Activated T-cell treated with anti-CD3 and anti-CD28 coated beads, Interleukin-2, amount 50 U/mL, for 72 hours (primary cell): Measurements from ENCODE around the gene SLAIN1. TPM values are rescaled to one million over a fixed set of nuclear protein-coding genes. Genes with fewer than 3 reads are reported as not detected.

Source experiments
- ATAC-seq, 2 donors: fragments of 150-1000 bp; cut with Tn5 transposase; replicated peaks in 1 of 2; 2 replicates each; pipeline ENCODE4 v1.10.0; 2021; ENCODE audit warnings: moderate library complexity in 2 of 2, mild to moderate bottlenecking in 1 of 2
- DNase-seq, 2 donors: peaks; one replicate each; pipeline ENCODE4 v3.0.0; 2021 to 2022; ENCODE audit warnings: mixed read lengths in 1 of 2
- H3K27ac Mint-ChIP-seq: one replicate; pipeline ENCODE4 v1.8.0; 2022; ENCODE audit warnings: mild to moderate bottlenecking, moderate library complexity, mixed read lengths
- H3K27me3 Mint-ChIP-seq: one replicate; pipeline ENCODE4 v1.8.0; 2022; ENCODE audit warnings: low read depth, mixed read lengths
- H3K36me3 Mint-ChIP-seq, 2 donors: one replicate each; pipeline ENCODE4 v1.8.0; 2022; ENCODE audit warnings: mixed read lengths in 2 of 2, mild to moderate bottlenecking in 1 of 2; ENCODE audit not compliant: insufficient read depth in 2 of 2
- H3K4me1 Mint-ChIP-seq: one replicate; pipeline ENCODE4 v1.8.0; 2022; ENCODE audit warnings: low read depth, mixed read lengths
- H3K4me3 Mint-ChIP-seq, 2 donors: one replicate each; pipeline ENCODE4 v1.8.0; 2022; ENCODE audit warnings: mild to moderate bottlenecking in 2 of 2, mixed read lengths in 2 of 2, moderate library complexity in 2 of 2
- H3K9me3 Mint-ChIP-seq, 2 donors: one replicate each; pipeline ENCODE4 v1.8.0; 2022; ENCODE audit warnings: mixed read lengths in 2 of 2
- total RNA-seq, 2 donors: library from RNA; stranded (reverse); gene quantifications; one replicate each; pipeline ENCODE4 v1.2.3, GENCODE V29; 2022

The SLAIN1 gene
- total RNA-seq, 2 donors from 2014 or later: 24.6 to 24.8 TPM

- Mint-ChIP-seq H3K4me3 (peak overlapping the region; percentile 88 to 90), H3K9me3 (no peaks in the 10 kb centered on the region), H3K27ac (no peak overlapping the region), H3K36me3 (peaks cover 3 to 4% of the 10 kb centered on the region in 2 donors), H3K4me1 (peaks cover 42% of the 10 kb centered on the region), H3K27me3 (no peaks in the 10 kb centered on the region)
- ATAC-seq (no peak), DNase-seq (no peak)
Observed at GRCh38 chr13:77696006-77696878, 1.2 kb upstream of the SLAIN1 start.

DNA sequence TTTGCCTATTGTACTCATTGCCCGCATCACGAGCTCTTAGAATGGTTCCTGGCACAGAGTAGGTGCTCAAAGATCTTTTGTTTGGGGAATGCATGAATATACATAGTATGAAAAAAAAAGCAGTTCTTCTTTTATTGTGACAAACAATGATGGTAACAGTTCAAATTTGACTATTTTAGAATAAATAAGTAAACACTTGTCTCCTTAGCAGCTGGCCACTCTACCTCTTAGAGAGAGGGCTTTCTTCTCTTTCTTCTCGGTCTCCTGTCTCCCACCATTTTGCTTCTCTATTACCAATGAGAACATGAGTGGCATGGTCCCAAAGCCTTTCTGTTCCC is 639 bp upstream of the SLAIN1 start:
- Mint-ChIP-seq H3K36me3 (peaks cover 3 to 4% of the 10 kb centered on the region in 2 donors), H3K9me3 (no peaks in the 10 kb centered on the region), H3K4me3 (peak overlapping the region; percentile 88 to 90), H3K4me1 (peaks cover 42% of the 10 kb centered on the region), H3K27ac (peak overlapping the region; percentile 72), H3K27me3 (no peaks in the 10 kb centered on the region)
- ATAC-seq: peak in 1 of 2 donors; percentile 3
- peak in 1 of 2 donors; percentile 1 for DNase-seq

DNA sequence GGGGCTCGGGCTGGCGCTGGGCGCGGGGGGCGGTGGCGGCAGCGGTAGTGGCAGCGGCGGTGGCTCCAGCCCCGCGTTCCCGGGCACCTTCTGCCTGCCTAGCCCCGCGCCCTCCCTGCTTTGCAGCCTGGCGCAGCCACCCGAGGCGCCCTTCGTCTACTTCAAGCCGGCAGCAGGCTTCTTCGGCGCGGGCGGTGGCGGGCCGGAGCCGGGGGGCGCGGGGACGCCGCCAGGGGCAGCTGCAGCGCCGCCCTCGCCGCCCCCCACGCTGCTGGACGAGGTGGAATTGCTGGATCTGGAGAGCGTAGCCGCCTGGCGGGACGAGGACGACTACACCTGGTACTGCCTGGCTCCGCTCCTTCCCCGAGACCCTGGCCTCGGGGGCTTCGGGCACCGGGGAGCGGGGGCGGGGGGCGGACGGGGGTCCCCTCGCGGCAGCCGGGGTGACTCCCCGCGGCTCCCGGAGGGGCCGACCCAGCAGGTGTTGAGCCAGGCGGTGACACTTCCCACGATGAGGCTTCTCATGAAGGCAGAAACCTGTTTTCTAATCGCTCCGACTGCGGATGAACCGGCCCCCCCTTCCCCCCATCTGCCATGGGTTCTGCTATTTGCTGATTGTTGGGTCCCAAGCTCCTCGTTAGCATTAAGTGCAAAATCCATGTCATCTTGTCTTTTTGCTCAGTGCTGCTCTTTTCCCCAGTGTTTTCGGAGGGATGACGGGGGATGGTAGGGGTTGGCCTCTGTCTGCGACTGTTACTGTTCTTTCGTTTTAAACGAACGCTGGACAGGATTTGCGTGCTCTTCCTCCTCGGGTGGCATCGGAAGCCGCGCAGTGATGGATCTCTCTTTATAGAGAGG is 943 bp downstream of the SLAIN1 start:
- DNase-seq (peak; percentile 55 to 58), ATAC-seq (peak; percentile 50 to 53)
- peak overlapping the region; percentile 92 to 95 for H3K4me3 Mint-ChIP-seq
- peak overlapping the region; percentile 72 for H3K27ac Mint-ChIP-seq
- no peaks in the 10 kb centered on the region for H3K27me3 Mint-ChIP-seq
- peaks cover 42% of the 10 kb centered on the region for H3K4me1 Mint-ChIP-seq
- H3K9me3 Mint-ChIP-seq: peaks cover 0 to 1% of the 10 kb centered on the region in 2 donors
- peaks cover 3 to 4% of the 10 kb centered on the region in 2 donors for H3K36me3 Mint-ChIP-seq

DNA sequence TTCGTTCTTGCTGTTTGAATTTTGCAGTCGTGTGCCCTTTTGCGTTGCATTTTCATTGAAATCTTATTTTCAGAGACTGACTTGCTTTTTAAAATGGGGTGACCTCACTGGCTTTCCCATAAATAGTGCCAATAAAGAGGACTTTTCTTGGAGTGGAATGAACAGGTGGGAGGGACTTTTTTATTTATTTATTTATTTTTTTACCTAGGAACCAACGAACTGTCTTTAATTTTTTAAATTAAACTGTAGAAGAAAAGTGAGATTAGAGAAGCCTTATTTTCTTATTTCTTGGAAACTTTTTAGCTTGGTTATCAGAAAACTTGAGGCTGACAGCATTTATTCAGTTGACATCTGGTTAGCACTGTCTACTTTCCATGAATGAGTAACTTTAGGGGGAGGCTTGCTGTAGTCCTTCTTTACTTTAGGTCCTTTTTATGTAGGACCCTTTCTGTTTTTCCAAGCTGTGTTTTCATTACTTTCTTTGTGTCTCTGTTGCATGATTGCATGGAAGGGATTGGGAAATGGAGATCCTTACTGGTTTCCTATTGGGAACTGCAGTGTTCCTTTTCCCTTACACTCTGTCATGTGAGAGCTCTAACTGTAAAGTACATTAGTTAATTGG is 1.7 kb downstream of the SLAIN1 start:
- Mint-ChIP-seq H3K4me1 (peaks cover 42% of the 10 kb centered on the region), H3K27me3 (no peaks in the 10 kb centered on the region), H3K27ac (peak overlapping the region; percentile 72), H3K36me3 (peaks cover 3 to 4% of the 10 kb centered on the region in 2 donors), H3K9me3 (peaks cover 0 to 1% of the 10 kb centered on the region in 2 donors), H3K4me3 (peak overlapping the region; percentile 92 to 95)
- no peak for ATAC-seq
- no peak for DNase-seq

- Mint-ChIP-seq H3K36me3 (peaks cover 3 to 4% of the 10 kb centered on the region in 2 donors), H3K4me1 (peaks cover 35% of the 10 kb centered on the region)
Observed at GRCh38 chr13:77701305-77701704, 3.8 kb downstream of the SLAIN1 start.

DNA sequence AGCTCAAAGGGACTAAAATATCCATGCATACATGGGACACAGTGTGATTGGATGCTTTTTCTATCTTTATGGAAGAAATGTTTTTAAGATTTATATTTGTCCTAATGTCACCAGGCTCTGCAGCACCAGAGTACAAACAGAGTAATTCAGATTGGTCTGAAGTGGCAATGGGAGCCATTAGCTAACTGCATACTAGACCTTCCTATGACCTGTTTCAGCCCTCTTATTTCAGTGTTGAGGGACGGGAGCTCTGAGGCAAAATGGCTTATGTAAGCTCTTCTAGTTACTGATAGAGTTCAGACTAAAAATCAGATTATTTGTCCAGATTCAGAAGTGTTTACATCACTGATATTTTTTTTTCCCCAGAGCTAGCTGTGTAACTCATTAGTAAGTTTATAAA is 4.9 kb downstream of the SLAIN1 start:
- H3K4me1 Mint-ChIP-seq: peaks cover 30% of the 10 kb centered on the region
- DNase-seq (no peak), ATAC-seq (no peak)
- peaks cover 1 to 2% of the 10 kb centered on the region in 2 donors for H3K9me3 Mint-ChIP-seq
- H3K27ac Mint-ChIP-seq: no peak overlapping the region
- no peaks in the 10 kb centered on the region for H3K27me3 Mint-ChIP-seq
- peaks cover 7 to 9% of the 10 kb centered on the region in 2 donors for H3K36me3 Mint-ChIP-seq
- no peak overlapping the region for H3K4me3 Mint-ChIP-seq

More at GRCh38 chr13:77701305-77701704, 3.8 kb downstream of the SLAIN1 start:
- no peak overlapping the region for H3K4me3 Mint-ChIP-seq
- H3K9me3 Mint-ChIP-seq: peaks cover 0 to 1% of the 10 kb centered on the region in 2 donors
- DNase-seq (no peak), ATAC-seq (no peak)
- H3K27me3 Mint-ChIP-seq: no peaks in the 10 kb centered on the region
- no peak overlapping the region for H3K27ac Mint-ChIP-seq

- no peak overlapping the region for H3K27ac Mint-ChIP-seq
- H3K9me3 Mint-ChIP-seq: peaks cover 1 to 2% of the 10 kb centered on the region in 2 donors
- DNase-seq (no peak), ATAC-seq (no peak)
- no peak overlapping the region for H3K4me3 Mint-ChIP-seq
- peaks cover 30% of the 10 kb centered on the region for H3K4me1 Mint-ChIP-seq
- no peaks in the 10 kb centered on the region for H3K27me3 Mint-ChIP-seq
- H3K36me3 Mint-ChIP-seq: peaks cover 14 to 17% of the 10 kb centered on the region in 2 donors
Observed at GRCh38 chr13:77703408-77703807, 5.9 kb downstream of the SLAIN1 start.

GRCh38 chr13:77714119-77714755 is 16.8 kb downstream of the SLAIN1 start:
- no peak overlapping the region for H3K27ac Mint-ChIP-seq
- peaks cover 44% of the 10 kb centered on the region for H3K4me1 Mint-ChIP-seq
- peaks cover 9 to 11% of the 10 kb centered on the region in 2 donors for H3K9me3 Mint-ChIP-seq
- no peak overlapping the region for H3K4me3 Mint-ChIP-seq
- ATAC-seq (peak; percentile 81 to 88), DNase-seq (peak in 1 of 2 donors; percentile 23)
- no peaks in the 10 kb centered on the region for H3K27me3 Mint-ChIP-seq
- peaks cover 12 to 19% of the 10 kb centered on the region in 2 donors for H3K36me3 Mint-ChIP-seq

- Mint-ChIP-seq H3K27ac (peak overlapping the region; percentile 95), H3K9me3 (peaks cover 5 to 11% of the 10 kb centered on the region in 2 donors), H3K4me1 (peaks cover 46% of the 10 kb centered on the region), H3K27me3 (no peaks in the 10 kb centered on the region), H3K4me3 (peak overlapping the region; percentile 23 to 79), H3K36me3 (peaks cover 6 to 16% of the 10 kb centered on the region in 2 donors)
- ATAC-seq (peak; percentile 77 to 78), DNase-seq (no peak)
Observed at GRCh38 chr13:77715233-77715891, 17.9 kb downstream of the SLAIN1 start.

- Mint-ChIP-seq H3K9me3 (peaks cover 3 to 6% of the 10 kb centered on the region in 2 donors), H3K27me3 (no peaks in the 10 kb centered on the region), H3K4me1 (peaks cover 56% of the 10 kb centered on the region), H3K36me3 (peaks cover 2 to 15% of the 10 kb centered on the region in 2 donors), H3K27ac (no peak overlapping the region), H3K4me3 (no peak overlapping the region)
- DNase-seq: no peak
- no peak for ATAC-seq
Observed at GRCh38 chr13:77716692-77717091, 19.2 kb downstream of the SLAIN1 start.

GRCh38 chr13:77717508-77717907 is 20.0 kb downstream of the SLAIN1 start:
- Mint-ChIP-seq H3K27me3 (no peaks in the 10 kb centered on the region), H3K4me1 (peaks cover 56% of the 10 kb centered on the region)
- no peak for DNase-seq

GRCh38 chr13:77719128-77719527 is 21.6 kb downstream of the SLAIN1 start:
- no peak overlapping the region for H3K4me3 Mint-ChIP-seq
- ATAC-seq (no peak), DNase-seq (no peak)
- H3K27me3 Mint-ChIP-seq: no peaks in the 10 kb centered on the region
- peaks cover 3 to 14% of the 10 kb centered on the region in 2 donors for H3K36me3 Mint-ChIP-seq
- H3K9me3 Mint-ChIP-seq: no peaks in the 10 kb centered on the region
- H3K27ac Mint-ChIP-seq: no peak overlapping the region
- peaks cover 56% of the 10 kb centered on the region for H3K4me1 Mint-ChIP-seq

More at GRCh38 chr13:77717508-77717907, 20.0 kb downstream of the SLAIN1 start:
- Mint-ChIP-seq H3K36me3 (peaks cover 2 to 12% of the 10 kb centered on the region in 2 donors), H3K27ac (no peak overlapping the region), H3K4me3 (no peak overlapping the region), H3K9me3 (peaks cover 0 to 3% of the 10 kb centered on the region in 2 donors)
- no peak for ATAC-seq
